ENCODE measurements around the gene STT3B. TPM values are rescaled to one million over a fixed set of nuclear protein-coding genes. Genes with fewer than 3 reads are reported as not detected.

Gene STT3B
- total RNA-seq, 1 donor from 2014 or later, result 66.1 TPM

- H3K9me3 Mint-ChIP-seq, result peaks cover 6% of the 10 kb centered on the region
- no peaks in the 10 kb centered on the region for H3K27me3 Mint-ChIP-seq
- no peak overlapping the region for H3K27ac Mint-ChIP-seq
- POLR2A ChIA-PET, result no interaction called here
- ATAC-seq (ENCODE audit: low read depth) (no peak), DNase-seq (no peak)
- H3K4me1 Mint-ChIP-seq, result peaks cover 24% of the 10 kb centered on the region
- H3K36me3 Mint-ChIP-seq (ENCODE audit: low read depth), result peaks cover 62% of the 10 kb centered on the region
- TF ChIP-seq, protein P1, sequence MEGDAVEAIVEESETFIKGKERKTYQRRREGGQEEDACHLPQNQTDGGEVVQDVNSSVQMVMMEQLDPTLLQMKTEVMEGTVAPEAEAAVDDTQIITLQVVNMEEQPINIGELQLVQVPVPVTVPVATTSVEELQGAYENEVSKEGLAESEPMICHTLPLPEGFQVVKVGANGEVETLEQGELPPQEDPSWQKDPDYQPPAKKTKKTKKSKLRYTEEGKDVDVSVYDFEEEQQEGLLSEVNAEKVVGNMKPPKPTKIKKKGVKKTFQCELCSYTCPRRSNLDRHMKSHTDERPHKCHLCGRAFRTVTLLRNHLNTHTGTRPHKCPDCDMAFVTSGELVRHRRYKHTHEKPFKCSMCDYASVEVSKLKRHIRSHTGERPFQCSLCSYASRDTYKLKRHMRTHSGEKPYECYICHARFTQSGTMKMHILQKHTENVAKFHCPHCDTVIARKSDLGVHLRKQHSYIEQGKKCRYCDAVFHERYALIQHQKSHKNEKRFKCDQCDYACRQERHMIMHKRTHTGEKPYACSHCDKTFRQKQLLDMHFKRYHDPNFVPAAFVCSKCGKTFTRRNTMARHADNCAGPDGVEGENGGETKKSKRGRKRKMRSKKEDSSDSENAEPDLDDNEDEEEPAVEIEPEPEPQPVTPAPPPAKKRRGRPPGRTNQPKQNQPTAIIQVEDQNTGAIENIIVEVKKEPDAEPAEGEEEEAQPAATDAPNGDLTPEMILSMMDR (IDR thresholded peaks at IDR 0.05), result no peak
- intact Hi-C loops (cut with micrococcal nuclease), result loop anchor here (1.0 kb wide), 1 partner anchor 8 kb away; no protein-coding TSS in a partner anchor
- no peak overlapping the region for H3K4me3 Mint-ChIP-seq
- CTCF ChIA-PET, result no interaction called here
Measured at GRCh38 chr3:31581660-31582059, 48.9 kb downstream of the STT3B start.

DNA sequence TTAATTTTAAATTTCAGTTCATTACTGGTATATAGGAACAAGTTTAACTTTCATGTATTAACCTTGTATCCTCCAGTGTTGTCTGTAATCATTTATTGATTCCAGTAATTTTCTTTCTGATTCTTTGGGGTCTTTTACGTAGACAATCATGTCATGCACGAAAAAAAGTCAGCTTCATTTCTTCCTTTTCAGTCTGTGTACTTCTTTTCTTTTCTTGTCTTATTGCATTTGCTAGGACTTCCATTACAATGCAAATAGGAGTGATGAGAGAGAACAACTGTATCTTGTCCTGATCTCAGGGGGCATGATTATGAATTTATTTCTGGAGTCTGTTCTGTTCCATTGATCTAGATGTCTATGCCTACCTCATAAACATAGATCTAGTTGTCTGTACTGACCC lies 56.5 kb downstream of the STT3B start:
- Mint-ChIP-seq H3K36me3 (ENCODE audit: low read depth) (peaks cover 88% of the 10 kb centered on the region), H3K4me3 (no peak overlapping the region), H3K4me1 (peaks cover 5% of the 10 kb centered on the region), H3K27me3 (no peaks in the 10 kb centered on the region), H3K27ac (no peak overlapping the region), H3K9me3 (peaks cover 26% of the 10 kb centered on the region)
- intact Hi-C loops (cut with micrococcal nuclease), result loop anchor here (5.0 kb wide), 1 partner anchor 43 kb away; no protein-coding TSS in a partner anchor
- TF ChIP-seq, protein P1 (IDR thresholded peaks at IDR 0.05), result no peak
- ATAC-seq (ENCODE audit: low read depth), result no peak
- ChIA-PET POLR2A (no interaction called here), CTCF (no interaction called here)
- DNase-seq, result no peak

- peaks cover 22% of the 10 kb centered on the region for H3K9me3 Mint-ChIP-seq
- H3K27me3 Mint-ChIP-seq, result no peaks in the 10 kb centered on the region
- H3K4me1 Mint-ChIP-seq, result peaks cover 9% of the 10 kb centered on the region
- intact Hi-C loops (cut with micrococcal nuclease), result no loop called here
- TF ChIP-seq, protein P1 (IDR thresholded peaks at IDR 0.05), result no peak
- H3K4me3 Mint-ChIP-seq, result no peak overlapping the region
- peaks cover 92% of the 10 kb centered on the region for H3K36me3 Mint-ChIP-seq (ENCODE audit: low read depth)
- ChIA-PET POLR2A (no interaction called here), CTCF (no interaction called here)
- no peak for ATAC-seq (ENCODE audit: low read depth)
- no peak overlapping the region for H3K27ac Mint-ChIP-seq
- DNase-seq, result no peak
Measured at GRCh38 chr3:31590650-31591049, 57.9 kb downstream of the STT3B start.

GRCh38 chr3:31592764-31593163 lies 60.0 kb downstream of the STT3B start:
- H3K27me3 Mint-ChIP-seq, result no peaks in the 10 kb centered on the region
- intact Hi-C loops (cut with micrococcal nuclease), result no loop called here

DNA sequence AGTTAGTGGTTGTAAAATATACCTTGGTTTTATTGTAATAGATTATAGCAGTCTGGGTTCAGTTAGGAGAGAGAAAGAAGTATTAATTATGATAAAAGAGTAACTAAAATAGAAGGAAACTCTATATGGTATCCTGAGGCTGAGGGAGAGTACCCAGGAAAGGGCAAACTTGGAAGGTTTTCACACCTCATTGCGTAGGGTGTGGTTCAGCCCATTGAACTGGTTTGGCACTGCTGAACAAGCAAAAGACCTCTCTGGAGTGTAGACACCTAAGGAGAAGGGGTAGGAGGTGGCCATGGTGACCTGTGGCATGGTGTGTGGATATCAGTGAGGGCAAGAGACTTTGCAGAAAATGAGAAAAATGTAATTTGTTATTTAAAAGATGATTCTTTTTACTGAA lies 63.5 kb downstream of the STT3B start:
- Mint-ChIP-seq H3K9me3 (peaks cover 5% of the 10 kb centered on the region), H3K36me3 (ENCODE audit: low read depth) (peaks cover 78% of the 10 kb centered on the region), H3K4me3 (no peak overlapping the region), H3K4me1 (peaks cover 10% of the 10 kb centered on the region), H3K27me3 (no peaks in the 10 kb centered on the region), H3K27ac (no peak overlapping the region)
- intact Hi-C loops (cut with micrococcal nuclease), result no loop called here
- ATAC-seq (ENCODE audit: low read depth) (no peak), DNase-seq (no peak)
- ChIA-PET CTCF (no interaction called here), POLR2A (no interaction called here)
- TF ChIP-seq, protein P1 (IDR thresholded peaks at IDR 0.05), result no peak

More at GRCh38 chr3:31592764-31593163, 60.0 kb downstream of the STT3B start:
- peaks cover 88% of the 10 kb centered on the region for H3K36me3 Mint-ChIP-seq (ENCODE audit: low read depth)
- H3K4me3 Mint-ChIP-seq, result no peak overlapping the region
- no peak for DNase-seq
- peaks cover 22% of the 10 kb centered on the region for H3K9me3 Mint-ChIP-seq
- peaks cover 10% of the 10 kb centered on the region for H3K4me1 Mint-ChIP-seq
- no peak for ATAC-seq (ENCODE audit: low read depth)
- CTCF ChIA-PET, result no interaction called here
- TF ChIP-seq, protein P1 (IDR thresholded peaks at IDR 0.05), result no peak
- POLR2A ChIA-PET, result no interaction called here
- no peak overlapping the region for H3K27ac Mint-ChIP-seq

Data from activated B cell treated with CpG ODN at 0.5 μM for 24 hours (primary cell).